CD4-positive, alpha-beta T cell (primary cell): ENCODE data around the gene TDRD1. TPM values are rescaled to one million over a fixed set of nuclear protein-coding genes. Genes with fewer than 3 reads are reported as not detected.
"Not testable (repeated sequence)": the region's sequence is repeated elsewhere in the genome, so short reads cannot be mapped to it uniquely, and the experiment has no call there.

Source experiments
- ATAC-seq: fragments of 200-7000 bp; cut with Tn5 transposase; one replicate; pipeline ENCODE4 v1.10.0; 2022; ENCODE audit warnings: mild to moderate bottlenecking; ENCODE audit not compliant: poor library complexity
- CTCF ChIA-PET: fragments of 350-600 bp; sonication (Branson Sonifier 250); formaldehyde crosslinking; loops from one replicate; lab custom pipeline; 2021; ENCODE audit warnings: antibody characterized with exemption, inconsistent platforms; lab: Charles Lee
- POLR2A ChIA-PET: fragments of 350-600 bp; sonication (Branson Sonifier 250); formaldehyde crosslinking; loops from one replicate; lab custom pipeline; 2021; ENCODE audit warnings: antibody characterized with exemption, inconsistent platforms; lab: Charles Lee
- DNase-seq, 14 experiments: peaks; one replicate each; pipeline ENCODE4 v3.0.0-alpha.2; 2013 to 2020; ENCODE audit warnings: mixed read lengths in 2 of 14
- H3K27ac ChIP-seq, 2 donors: one replicate each; pipeline versions ENCODE4 v1.5.1 to v1.7.0; 2013; ENCODE audit warnings: low read length in 2 of 2, low read depth in 1 of 2, mild to moderate bottlenecking in 1 of 2
- H3K27me3 ChIP-seq, 2 experiments: 1 replicate in 1 of 2; 2 replicates in 1 of 2; pipeline versions ENCODE4 v1.6.1 to v1.7.0; 2013; ENCODE audit warnings: low read length in 2 of 2, control low read depth in 1 of 2, mild to moderate bottlenecking in 1 of 2, moderate library complexity in 1 of 2; ENCODE audit not compliant: insufficient read depth in 2 of 2, control insufficient read depth in 1 of 2
- H3K36me3 ChIP-seq: one replicate; pipeline ENCODE4 v1.6.1; 2013; ENCODE audit warnings: low read length, control low read depth; ENCODE audit not compliant: insufficient read depth
- H3K4me1 ChIP-seq: one replicate; pipeline ENCODE4 v1.6.1; 2013; ENCODE audit warnings: low read length, control low read depth; ENCODE audit not compliant: insufficient read depth
- H3K4me3 ChIP-seq: one replicate; pipeline ENCODE4 v1.5.1; 2013; ENCODE audit warnings: mild to moderate bottlenecking, low read length, moderate library complexity
- H3K9me3 ChIP-seq, 2 experiments: 1 replicate in 1 of 2; 2 replicates in 1 of 2; pipeline versions ENCODE4 v1.6.1 to v1.7.0; 2013; ENCODE audit warnings: low read length in 2 of 2, mild to moderate bottlenecking in 2 of 2, control low read depth in 1 of 2, moderate library complexity in 1 of 2; ENCODE audit not compliant: control insufficient read depth in 1 of 2, insufficient read depth in 1 of 2
- H3K27ac Mint-ChIP-seq: one replicate; pipeline ENCODE4 v1.8.0; 2020; ENCODE audit warnings: mixed read lengths
- H3K27me3 Mint-ChIP-seq: one replicate; pipeline ENCODE4 v1.8.0; 2021; ENCODE audit warnings: mixed read lengths
- H3K36me3 Mint-ChIP-seq: one replicate; pipeline ENCODE4 v1.8.0; 2021; ENCODE audit warnings: low read depth, mixed read lengths
- H3K4me1 Mint-ChIP-seq: one replicate; pipeline ENCODE4 v1.8.0; 2021; ENCODE audit warnings: low read depth, mixed read lengths
- H3K4me3 Mint-ChIP-seq: one replicate; pipeline ENCODE4 v1.8.0; 2020; ENCODE audit warnings: mild to moderate bottlenecking, mixed read lengths
- H3K9me3 Mint-ChIP-seq: one replicate; pipeline ENCODE4 v1.8.0; 2020; ENCODE audit warnings: mixed read lengths
- CTCF ChIP-seq: fragments of 200-600 bp; IDR thresholded peaks from one replicate; pipeline ENCODE4 v1.8.0; 2022; ENCODE audit warnings: antibody characterized with exemption, mild to moderate bottlenecking
- intact Hi-C, 2 experiments: fragments of 100-400 bp; cut with DNase I in 1 of 2; cut with micrococcal nuclease in 1 of 2; formaldehyde crosslinking; loops; one replicate each; pipeline versions ENCODE4 v1.15.1 to v1.9.0; 2023 to 2025; cut with DNase I, micrococcal nuclease
- total RNA-seq, 174 experiments: library from RNA in 2 of 174; stranded (reverse) in 2 of 174; gene quantifications; one replicate each; pipeline ENCODE4 v1.2.3 and lab custom pipeline; 2021 to 2026

TDRD1 gene
- total RNA-seq, 2 experiments from 2014 or later = not detected

DNA sequence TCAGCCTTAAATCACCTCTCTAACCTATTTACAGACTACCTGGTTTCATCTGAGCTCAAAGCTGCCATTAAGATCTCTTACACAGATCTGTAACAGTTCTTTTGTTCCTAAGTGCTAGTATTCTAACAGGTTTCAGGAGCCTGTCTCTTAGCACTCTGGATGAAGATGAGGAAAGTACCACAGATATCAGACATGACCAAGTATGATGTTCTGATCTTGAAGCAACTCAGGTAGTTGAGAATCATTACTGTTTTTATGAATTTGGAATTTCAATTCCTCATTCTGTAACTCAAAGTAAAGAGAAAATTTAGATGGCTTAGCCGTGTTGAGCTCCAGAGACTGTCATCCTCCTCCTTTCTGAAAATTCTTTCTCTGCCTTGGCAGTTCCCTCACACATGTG lies 36.0 kb upstream of the TDRD1 start:
- no peak for ATAC-seq

GRCh38 chr10:114149476-114149875 lies 29.7 kb upstream of the TDRD1 start:
- CTCF ChIA-PET, H3K4me3 ChIP-seq, H3K27ac ChIP-seq, ATAC-seq, H3K27ac Mint-ChIP-seq, H3K4me1 ChIP-seq, H3K4me3 Mint-ChIP-seq, H3K9me3 Mint-ChIP-seq, intact Hi-C loops, DNase-seq, H3K27me3 ChIP-seq, H3K27me3 Mint-ChIP-seq, H3K9me3 ChIP-seq, POLR2A ChIA-PET: not testable (repeated sequence)
- peaks cover 11% of the 10 kb centered on the region for H3K4me1 Mint-ChIP-seq
- H3K36me3 ChIP-seq = peaks cover 57% of the 10 kb centered on the region
- H3K36me3 Mint-ChIP-seq = peaks cover 94% of the 10 kb centered on the region

More for the DNA sequence above, 36.0 kb upstream of the TDRD1 start:
- H3K36me3 Mint-ChIP-seq = peaks cover 90% of the 10 kb centered on the region
- intact Hi-C loops = no loop called here
- Histone ChIP-seq H3K9me3 (no peaks in the 10 kb centered on the region), H3K27ac (no peak overlapping the region), H3K36me3 (peaks cover 58% of the 10 kb centered on the region), H3K4me1 (no peaks in the 10 kb centered on the region), H3K27me3 (no peaks in the 10 kb centered on the region), H3K4me3 (no peak overlapping the region)
- no peak overlapping the region for H3K27ac Mint-ChIP-seq
- ChIA-PET POLR2A (no interaction called here), CTCF (no interaction called here)
- no peak for TF ChIP-seq CTCF
- no peak for DNase-seq
- H3K27me3 Mint-ChIP-seq = no peaks in the 10 kb centered on the region
- H3K9me3 Mint-ChIP-seq = no peaks in the 10 kb centered on the region
- no peak overlapping the region for H3K4me3 Mint-ChIP-seq
- H3K4me1 Mint-ChIP-seq = no peaks in the 10 kb centered on the region

GRCh38 chr10:114151486-114151885 lies 27.7 kb upstream of the TDRD1 start:
- Mint-ChIP-seq H3K36me3 (peaks cover 93% of the 10 kb centered on the region), H3K4me3 (no peak overlapping the region), H3K4me1 (peaks cover 11% of the 10 kb centered on the region), H3K9me3 (no peaks in the 10 kb centered on the region), H3K27me3 (no peaks in the 10 kb centered on the region), H3K27ac (no peak overlapping the region)
- peaks cover 57% of the 10 kb centered on the region for H3K36me3 ChIP-seq
- TF ChIP-seq CTCF = no peak
- no peaks in the 10 kb centered on the region for H3K9me3 ChIP-seq
- ATAC-seq = no peak
- no peak for DNase-seq
- CTCF ChIA-PET = no interaction called here
- H3K27ac ChIP-seq = no peak overlapping the region
- no peaks in the 10 kb centered on the region for H3K27me3 ChIP-seq
- POLR2A ChIA-PET = no interaction called here
- H3K4me1 ChIP-seq = no peaks in the 10 kb centered on the region
- no peak overlapping the region for H3K4me3 ChIP-seq
- intact Hi-C loops = no loop called here

- Mint-ChIP-seq H3K36me3 (peaks cover 93% of the 10 kb centered on the region), H3K27me3 (no peaks in the 10 kb centered on the region), H3K4me1 (peaks cover 11% of the 10 kb centered on the region), H3K27ac (no peak overlapping the region), H3K9me3 (no peaks in the 10 kb centered on the region), H3K4me3 (no peak overlapping the region)
- H3K4me1 ChIP-seq = no peaks in the 10 kb centered on the region
- TF ChIP-seq CTCF = no peak
- peaks cover 60% of the 10 kb centered on the region for H3K36me3 ChIP-seq
- H3K9me3 ChIP-seq = no peaks in the 10 kb centered on the region
- ATAC-seq (no peak), DNase-seq (no peak)
- POLR2A ChIA-PET = no interaction called here
- intact Hi-C loops = no loop called here
- CTCF ChIA-PET = no interaction called here
- H3K27ac ChIP-seq = no peak overlapping the region
- no peak overlapping the region for H3K4me3 ChIP-seq
- no peaks in the 10 kb centered on the region for H3K27me3 ChIP-seq
Measured at GRCh38 chr10:114151892-114152291, 27.3 kb upstream of the TDRD1 start.
